Measurements from ENCODE around the gene BAIAP2. TPM values are rescaled to one million over a fixed set of nuclear protein-coding genes. Genes with fewer than 3 reads are reported as not detected.

BAIAP2 gene
- total RNA-seq, 1 experiment from 2014 or later = 47.7 TPM

DNA sequence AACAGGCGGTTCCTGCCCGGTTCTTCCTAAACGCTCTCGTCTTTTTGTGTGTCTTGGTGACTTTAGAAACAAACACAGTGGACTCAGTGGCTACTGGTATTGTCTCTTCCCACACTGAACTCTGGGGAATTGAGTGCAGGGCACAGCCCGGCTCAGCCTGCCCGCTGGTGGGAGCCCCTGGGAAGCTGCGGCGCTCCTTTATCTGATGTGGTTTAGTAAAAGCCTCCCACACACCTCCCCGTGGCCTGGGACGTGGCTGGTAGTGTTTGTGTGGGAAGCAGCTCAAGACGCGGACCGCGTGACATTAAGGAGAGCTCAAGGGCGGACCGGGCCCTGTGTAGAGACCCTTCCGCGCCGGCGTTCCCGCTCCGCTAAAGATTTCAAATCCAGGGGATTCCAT, 75.0 kb downstream of the BAIAP2 start:
- no peak for DNase-seq (ENCODE audit: low spot score)

GRCh38 chr17:81110488-81111040, 75.6 kb downstream of the BAIAP2 start:
- no peak for DNase-seq (ENCODE audit: low spot score)

- no peak for DNase-seq (ENCODE audit: low spot score)
Observed at GRCh38 chr17:81111066-81111465, 76.1 kb downstream of the BAIAP2 start.

GRCh38 chr17:81112450-81112849, 77.5 kb downstream of the BAIAP2 start:
- DNase-seq (ENCODE audit: low spot score) = no peak

DNA sequence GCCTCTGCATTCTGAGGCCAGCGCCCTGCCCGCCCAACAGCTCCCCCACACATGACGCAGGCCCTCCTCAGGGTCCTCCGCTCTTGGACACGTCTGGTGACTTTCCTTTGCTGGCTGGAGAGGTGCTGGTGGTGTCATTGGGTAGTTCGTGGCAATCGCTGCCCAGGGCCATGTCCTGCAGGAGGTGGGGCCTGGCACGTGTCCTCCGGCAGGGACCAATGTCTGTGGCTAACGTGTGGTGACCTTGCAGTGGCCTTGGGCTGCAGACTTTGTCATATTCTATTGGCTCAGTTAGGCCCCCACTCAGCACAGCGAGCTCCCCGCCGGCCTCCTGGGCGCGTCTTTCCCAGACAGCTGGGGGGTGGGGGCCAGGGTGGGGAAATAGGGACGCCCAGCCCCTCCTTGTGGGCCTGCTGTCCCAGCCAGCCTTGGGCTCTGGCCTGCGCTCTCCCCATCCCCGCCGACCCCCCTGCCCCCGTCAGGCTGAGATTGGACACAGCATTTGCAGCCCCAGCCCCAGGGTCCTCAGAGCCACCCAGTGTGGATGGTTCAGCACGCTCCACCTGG, 78.3 kb downstream of the BAIAP2 start:
- DNase-seq (ENCODE audit: low spot score) = no peak

DNA sequence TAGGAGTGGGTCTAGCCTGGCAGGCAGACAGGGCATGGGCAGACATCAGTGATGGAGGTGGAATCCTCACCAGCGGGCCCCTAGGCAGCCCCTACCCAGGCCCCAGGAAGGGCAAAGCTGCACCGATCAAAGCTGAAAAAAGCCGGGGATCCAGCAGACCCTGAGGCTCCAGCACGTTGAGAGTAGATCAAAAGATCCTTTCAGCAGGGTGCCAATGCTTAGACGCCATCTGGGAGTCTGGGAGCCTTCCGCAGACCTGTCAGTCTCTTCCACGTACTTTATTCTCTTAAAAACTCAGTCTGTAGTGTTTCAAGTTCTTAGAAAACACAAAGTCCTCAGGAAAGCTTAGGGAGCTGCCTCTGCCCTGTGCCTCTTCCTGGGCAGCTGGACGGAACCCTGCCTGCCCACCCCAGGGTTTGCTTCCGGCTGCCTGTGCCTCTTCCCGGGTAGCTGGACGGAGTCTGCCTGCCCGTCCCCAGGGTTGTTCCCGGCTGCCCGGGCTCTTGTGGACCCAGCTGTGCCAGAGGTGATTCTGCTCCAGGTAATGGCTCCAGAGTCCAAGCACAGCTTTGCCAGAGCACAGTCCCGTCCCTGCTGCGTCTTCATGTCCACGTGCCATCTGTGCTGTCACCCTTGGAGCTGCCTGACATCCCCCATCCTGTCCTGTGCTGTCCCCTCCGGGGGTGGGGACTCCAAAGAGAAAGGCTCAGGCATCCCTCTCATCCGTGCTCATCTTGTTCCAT, 79.6 kb downstream of the BAIAP2 start:
- DNase-seq (ENCODE audit: low spot score) = no peak

DNA sequence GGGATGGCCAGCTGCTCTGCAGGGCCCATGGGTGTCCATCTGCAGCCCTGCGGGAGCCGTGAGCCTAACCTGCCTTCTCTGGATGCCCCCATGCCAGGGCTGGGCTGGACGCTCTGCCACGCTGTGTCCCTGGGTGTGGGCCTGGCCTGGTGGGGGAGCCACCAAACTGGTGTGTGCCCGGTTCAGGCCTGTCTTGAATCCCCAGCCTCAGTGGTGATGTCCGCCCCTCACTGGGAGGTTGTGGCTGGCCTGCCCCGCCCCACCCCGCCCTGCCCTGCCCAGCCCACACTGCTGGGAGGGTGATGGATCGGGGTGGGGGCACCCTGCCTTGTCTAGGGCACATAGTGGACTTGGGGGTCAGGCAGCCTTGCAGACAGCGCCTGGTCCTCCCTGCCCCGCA, 80.3 kb downstream of the BAIAP2 start:
- no peak for DNase-seq (ENCODE audit: low spot score)

GRCh38 chr17:81115749-81116464, 81.0 kb downstream of the BAIAP2 start:
- DNase-seq (ENCODE audit: low spot score) = no peak

- DNase-seq (ENCODE audit: low spot score) = no peak
Observed at GRCh38 chr17:81116704-81117103, 81.8 kb downstream of the BAIAP2 start.

GRCh38 chr17:81117672-81118198, 82.8 kb downstream of the BAIAP2 start:
- DNase-seq (ENCODE audit: low spot score) = no peak

DNA sequence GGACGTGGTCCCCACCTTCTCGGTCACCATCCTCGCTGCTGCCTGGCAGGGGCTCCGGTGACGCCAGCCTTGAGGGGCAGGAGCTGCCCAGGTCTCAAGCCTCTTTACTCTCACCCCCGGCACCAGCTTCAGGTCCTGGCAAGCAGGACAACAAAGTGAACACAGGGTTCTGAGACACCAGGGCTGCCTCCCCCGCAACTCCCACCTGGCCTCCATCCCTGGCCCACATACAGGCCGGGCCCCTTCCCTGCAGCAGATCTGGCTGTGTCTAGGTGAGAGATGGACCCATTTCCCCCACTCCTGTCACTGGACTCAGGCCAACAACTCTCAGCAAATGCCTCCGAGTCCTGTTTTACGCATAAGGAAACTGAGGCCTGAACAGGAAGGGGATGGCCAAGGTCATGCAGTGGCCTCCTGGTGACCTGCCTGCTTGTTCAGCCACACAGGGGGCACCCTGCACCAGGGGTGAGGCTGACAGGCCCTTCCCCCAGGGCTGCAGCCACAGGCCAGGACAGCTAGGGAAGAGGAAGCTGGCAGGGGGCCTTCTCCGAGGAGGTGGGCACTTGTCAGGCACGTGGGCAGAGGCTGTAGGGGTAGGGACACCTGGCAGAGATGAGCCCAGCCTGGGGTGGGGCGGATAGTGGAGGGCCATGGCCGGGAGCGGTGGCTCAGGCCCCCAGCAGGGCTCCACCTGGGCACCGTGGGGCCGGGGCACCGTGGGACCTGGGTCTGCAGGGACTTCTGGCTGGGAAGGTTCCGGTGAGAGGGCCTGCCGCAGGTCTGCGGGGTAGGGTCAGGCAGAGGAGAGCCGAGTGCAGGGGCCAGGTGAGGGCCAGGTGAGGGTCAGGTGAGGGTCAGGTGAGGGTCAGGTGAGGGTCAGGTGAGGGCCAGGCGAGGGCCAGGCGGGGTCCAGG, 83.6 kb downstream of the BAIAP2 start:
- DNase-seq (ENCODE audit: low spot score) = no peak

DNA sequence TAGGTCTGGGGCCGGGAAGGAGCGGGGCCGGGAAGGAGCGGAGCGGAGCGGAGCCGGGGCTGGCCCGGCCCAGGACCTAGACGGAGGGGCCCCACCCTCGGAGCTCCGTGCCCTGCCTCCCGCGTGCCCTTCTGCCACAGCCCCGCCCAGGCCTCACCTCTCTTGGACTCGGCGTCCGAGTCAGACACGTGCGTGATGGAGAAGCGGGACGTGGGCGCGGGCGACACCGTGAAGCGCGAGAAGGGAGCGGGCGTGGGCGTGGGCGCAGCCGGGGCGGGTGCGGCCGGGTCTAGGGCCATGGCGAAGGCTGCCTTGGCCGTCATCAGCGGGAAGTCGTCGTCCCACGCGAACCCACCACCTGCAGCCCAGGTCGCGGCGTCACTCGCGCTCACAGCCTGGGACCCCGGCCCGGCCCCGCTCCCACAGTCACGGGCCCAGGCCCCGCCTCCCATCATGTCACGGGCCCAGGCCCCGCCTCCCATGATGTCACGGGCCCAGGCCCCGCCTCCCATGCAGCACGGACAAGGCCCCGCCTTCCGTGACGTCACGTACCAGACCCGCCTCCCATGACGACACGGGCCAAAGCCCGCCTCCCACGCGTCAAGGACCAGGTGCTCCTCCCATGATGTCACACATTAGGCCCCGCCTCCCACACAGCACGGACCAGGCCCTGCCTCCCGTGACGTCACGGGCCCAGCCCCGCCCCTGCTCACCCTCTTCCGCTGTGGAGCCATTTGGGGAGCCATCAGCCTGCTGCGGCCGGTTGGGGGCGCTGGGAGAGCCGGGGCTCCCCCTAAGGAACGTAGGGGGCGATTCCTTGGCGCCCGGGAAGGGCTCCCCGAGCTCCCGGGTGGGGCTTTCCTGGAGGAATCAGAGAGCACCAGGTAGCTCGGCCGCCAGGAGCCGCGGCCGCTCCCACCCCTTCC, 84.5 kb downstream of the BAIAP2 start:
- DNase-seq (ENCODE audit: low spot score) = peak; percentile 78

- DNase-seq (ENCODE audit: low spot score) = no peak
Observed at GRCh38 chr17:81120149-81120484, 85.2 kb downstream of the BAIAP2 start.

DNA sequence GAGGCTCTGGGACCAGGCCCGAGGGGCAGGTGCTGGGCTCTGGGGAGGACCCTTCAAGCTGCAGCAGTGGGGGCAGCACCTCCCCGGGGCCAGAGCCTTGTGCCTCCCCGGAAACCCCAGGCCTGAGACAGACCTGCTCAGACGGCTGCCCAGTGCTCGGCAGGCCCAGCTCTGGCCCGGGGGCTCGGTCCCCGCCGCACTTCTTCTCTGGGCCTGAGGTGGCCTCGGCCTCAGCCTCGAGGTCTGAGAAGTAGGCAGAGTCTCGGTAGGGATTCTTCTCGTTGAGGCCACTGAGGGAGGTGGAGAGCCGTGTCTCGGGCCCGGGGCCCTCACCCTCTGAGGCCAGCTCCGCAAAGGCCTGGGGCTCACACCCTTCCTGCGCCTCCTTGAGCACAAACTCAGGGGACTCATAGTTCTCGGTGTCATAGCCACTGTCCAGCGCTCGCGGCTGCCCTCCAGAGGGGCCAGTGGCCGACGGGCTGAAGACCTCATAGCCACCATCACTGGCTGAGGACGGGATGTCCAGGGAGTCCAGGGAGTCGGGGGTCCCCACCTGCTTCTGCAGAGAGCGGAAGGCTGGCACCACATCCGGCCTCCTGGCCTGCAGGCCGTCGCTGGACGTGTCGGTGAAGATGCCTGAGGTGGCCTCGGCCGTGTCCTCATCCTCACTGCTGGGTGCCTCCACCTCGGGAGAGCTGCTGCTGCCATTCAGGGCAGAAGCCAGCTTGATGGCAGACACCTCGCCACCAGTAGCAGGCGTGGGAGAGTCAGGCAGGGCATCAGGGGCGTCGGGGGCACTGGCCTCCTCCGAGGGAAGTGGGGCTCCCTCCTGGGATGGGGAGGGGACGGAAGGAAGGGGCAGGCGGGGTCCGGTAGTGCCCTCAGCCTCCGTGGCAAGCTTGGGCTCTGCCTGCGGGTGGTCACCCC, 86.0 kb downstream of the BAIAP2 start:
- no peak for DNase-seq (ENCODE audit: low spot score)

- DNase-seq (ENCODE audit: low spot score) = no peak
Observed at GRCh38 chr17:81121841-81122733, 87.1 kb downstream of the BAIAP2 start.

DNA sequence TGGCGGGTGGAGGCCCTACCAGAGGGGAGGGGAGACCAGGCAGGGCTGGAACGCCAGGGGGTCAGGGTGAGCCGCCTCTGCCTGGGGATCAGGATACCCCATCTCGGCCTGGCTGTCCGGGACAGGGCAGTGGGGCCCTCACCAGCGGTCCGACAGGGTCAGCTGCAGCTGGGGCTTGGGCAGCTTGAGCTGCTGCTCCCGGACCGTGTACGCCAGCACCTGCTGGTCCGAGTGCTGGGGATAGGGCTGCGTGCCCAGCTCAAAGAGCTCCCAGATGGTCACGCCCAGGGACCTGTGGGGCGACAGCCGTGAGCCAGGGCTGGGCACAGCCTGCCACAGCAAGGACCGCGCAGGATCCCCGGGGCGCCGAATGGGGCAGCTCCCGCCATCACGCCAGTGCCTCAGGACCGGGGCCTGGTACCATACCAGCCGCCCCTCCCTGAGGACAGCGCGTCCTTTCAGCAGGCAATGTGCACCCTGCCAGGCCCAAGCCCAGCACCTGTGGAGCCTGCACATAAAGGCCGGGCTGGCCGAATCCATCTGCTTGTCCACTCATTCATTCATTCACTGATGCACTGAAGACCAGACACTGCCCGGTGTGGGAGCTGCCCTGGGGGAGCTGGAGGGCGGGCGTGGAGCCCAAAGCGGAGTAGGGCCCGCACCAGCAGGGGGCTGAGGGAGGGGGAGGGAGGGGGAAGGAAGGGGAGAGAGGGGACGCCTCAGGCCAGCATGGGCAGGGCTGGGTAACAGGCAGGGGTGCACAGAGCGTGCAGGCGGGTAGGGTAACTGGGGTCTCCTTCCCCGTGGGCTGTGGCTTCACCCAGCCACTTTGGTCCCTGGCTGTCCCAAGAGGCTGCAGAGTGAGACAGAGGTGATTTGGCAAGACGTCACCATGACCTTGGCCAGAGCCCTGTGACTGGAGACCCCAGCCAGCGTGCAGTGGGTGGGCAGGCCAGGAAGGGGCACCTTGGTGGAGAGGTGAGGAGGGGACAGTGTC, 88.4 kb downstream of the BAIAP2 start:
- no peak for DNase-seq (ENCODE audit: low spot score)

GRCh38 chr17:81124377-81124776, 89.4 kb downstream of the BAIAP2 start:
- DNase-seq (ENCODE audit: low spot score) = no peak
